CD4-positive, alpha-beta T cell (primary cell): Measurements from ENCODE around the gene ITGA4. TPM values are rescaled to one million over a fixed set of nuclear protein-coding genes. Genes with fewer than 3 reads are reported as not detected.

ENCODE experiments used
- ATAC-seq: fragments of 200-7000 bp; cut with Tn5 transposase; one replicate; pipeline ENCODE4 v1.10.0; 2022; ENCODE audit warnings: mild to moderate bottlenecking; ENCODE audit not compliant: poor library complexity
- CTCF ChIA-PET: fragments of 350-600 bp; sonication (Branson Sonifier 250); formaldehyde crosslinking; loops from one replicate; lab custom pipeline; 2021; ENCODE audit warnings: antibody characterized with exemption, inconsistent platforms; lab: Charles Lee
- POLR2A ChIA-PET: fragments of 350-600 bp; sonication (Branson Sonifier 250); formaldehyde crosslinking; loops from one replicate; lab custom pipeline; 2021; ENCODE audit warnings: antibody characterized with exemption, inconsistent platforms; lab: Charles Lee
- DNase-seq, 14 experiments: peaks; one replicate each; pipeline ENCODE4 v3.0.0-alpha.2; 2013 to 2020; ENCODE audit warnings: mixed read lengths in 2 of 14
- H3K27ac ChIP-seq, 2 donors: one replicate each; pipeline versions ENCODE4 v1.5.1 to v1.7.0; 2013; ENCODE audit warnings: low read length in 2 of 2, low read depth in 1 of 2, mild to moderate bottlenecking in 1 of 2
- H3K27me3 ChIP-seq, 2 experiments: 1 replicate in 1 of 2; 2 replicates in 1 of 2; pipeline versions ENCODE4 v1.6.1 to v1.7.0; 2013; ENCODE audit warnings: low read length in 2 of 2, control low read depth in 1 of 2, mild to moderate bottlenecking in 1 of 2, moderate library complexity in 1 of 2; ENCODE audit not compliant: insufficient read depth in 2 of 2, control insufficient read depth in 1 of 2
- H3K36me3 ChIP-seq: one replicate; pipeline ENCODE4 v1.6.1; 2013; ENCODE audit warnings: low read length, control low read depth; ENCODE audit not compliant: insufficient read depth
- H3K4me1 ChIP-seq: one replicate; pipeline ENCODE4 v1.6.1; 2013; ENCODE audit warnings: low read length, control low read depth; ENCODE audit not compliant: insufficient read depth
- H3K4me3 ChIP-seq: one replicate; pipeline ENCODE4 v1.5.1; 2013; ENCODE audit warnings: mild to moderate bottlenecking, low read length, moderate library complexity
- H3K9me3 ChIP-seq, 2 experiments: 1 replicate in 1 of 2; 2 replicates in 1 of 2; pipeline versions ENCODE4 v1.6.1 to v1.7.0; 2013; ENCODE audit warnings: low read length in 2 of 2, mild to moderate bottlenecking in 2 of 2, control low read depth in 1 of 2, moderate library complexity in 1 of 2; ENCODE audit not compliant: control insufficient read depth in 1 of 2, insufficient read depth in 1 of 2
- H3K27ac Mint-ChIP-seq: one replicate; pipeline ENCODE4 v1.8.0; 2020; ENCODE audit warnings: mixed read lengths
- H3K27me3 Mint-ChIP-seq: one replicate; pipeline ENCODE4 v1.8.0; 2021; ENCODE audit warnings: mixed read lengths
- H3K36me3 Mint-ChIP-seq: one replicate; pipeline ENCODE4 v1.8.0; 2021; ENCODE audit warnings: low read depth, mixed read lengths
- H3K4me1 Mint-ChIP-seq: one replicate; pipeline ENCODE4 v1.8.0; 2021; ENCODE audit warnings: low read depth, mixed read lengths
- H3K4me3 Mint-ChIP-seq: one replicate; pipeline ENCODE4 v1.8.0; 2020; ENCODE audit warnings: mild to moderate bottlenecking, mixed read lengths
- H3K9me3 Mint-ChIP-seq: one replicate; pipeline ENCODE4 v1.8.0; 2020; ENCODE audit warnings: mixed read lengths
- intact Hi-C, 2 experiments: fragments of 100-400 bp; cut with DNase I in 1 of 2; cut with micrococcal nuclease in 1 of 2; formaldehyde crosslinking; loops; one replicate each; pipeline versions ENCODE4 v1.15.1 to v1.9.0; 2023 to 2025; cut with DNase I, micrococcal nuclease
- total RNA-seq, 174 experiments: library from RNA in 2 of 174; stranded (reverse) in 2 of 174; gene quantifications; one replicate each; pipeline ENCODE4 v1.2.3 and lab custom pipeline; 2021 to 2026
- TF ChIP-seq, protein P1 (sequence below): fragments of 200-600 bp; IDR thresholded peaks from one replicate; pipeline ENCODE4 v1.8.0; 2022; ENCODE audit warnings: antibody characterized with exemption, mild to moderate bottlenecking

The ITGA4 gene
- total RNA-seq, 2 experiments from 2014 or later, result 79.4 to 79.5 TPM

DNA sequence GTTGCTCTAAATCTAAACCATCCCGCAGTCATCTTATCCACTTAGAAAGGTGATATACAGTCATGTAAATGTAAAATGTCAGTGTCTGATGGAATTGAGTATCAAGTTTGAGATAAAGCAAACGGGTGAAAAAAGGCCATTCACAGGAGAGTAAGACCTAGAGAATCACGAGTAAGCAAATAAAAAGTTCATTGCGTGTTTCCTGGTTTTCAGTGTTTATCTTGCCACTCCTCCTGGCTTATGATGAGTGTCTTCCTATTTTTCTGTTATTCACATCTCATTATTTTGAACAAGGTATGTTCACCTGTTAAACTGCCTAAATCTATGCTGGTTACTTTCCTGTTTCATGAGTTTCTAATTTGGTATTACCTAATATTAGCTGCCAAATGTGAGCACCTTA is 68.8 kb downstream of the ITGA4 start:
- POLR2A ChIA-PET, result no interaction called here
- no peaks in the 10 kb centered on the region for H3K27me3 Mint-ChIP-seq
- peaks cover 86% of the 10 kb centered on the region for H3K36me3 Mint-ChIP-seq

DNA sequence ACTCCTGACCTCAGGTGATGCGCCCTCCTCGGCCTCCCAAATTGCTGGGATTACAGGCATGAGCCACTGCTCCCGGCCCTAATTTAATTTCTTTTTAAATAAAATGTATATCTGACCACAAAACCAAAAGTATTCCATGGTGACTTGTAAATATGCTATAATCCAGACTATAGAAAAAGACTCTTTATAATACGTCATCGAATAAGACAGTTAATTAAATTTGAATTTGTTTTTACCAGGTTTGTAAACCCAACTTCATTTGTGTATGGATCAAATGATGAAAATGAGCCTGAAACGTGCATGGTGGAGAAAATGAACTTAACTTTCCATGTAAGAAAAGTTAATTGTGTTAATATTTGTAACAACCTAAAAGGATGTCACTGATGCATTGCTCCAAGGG is 69.9 kb downstream of the ITGA4 start:
- TF ChIP-seq, protein P1, sequence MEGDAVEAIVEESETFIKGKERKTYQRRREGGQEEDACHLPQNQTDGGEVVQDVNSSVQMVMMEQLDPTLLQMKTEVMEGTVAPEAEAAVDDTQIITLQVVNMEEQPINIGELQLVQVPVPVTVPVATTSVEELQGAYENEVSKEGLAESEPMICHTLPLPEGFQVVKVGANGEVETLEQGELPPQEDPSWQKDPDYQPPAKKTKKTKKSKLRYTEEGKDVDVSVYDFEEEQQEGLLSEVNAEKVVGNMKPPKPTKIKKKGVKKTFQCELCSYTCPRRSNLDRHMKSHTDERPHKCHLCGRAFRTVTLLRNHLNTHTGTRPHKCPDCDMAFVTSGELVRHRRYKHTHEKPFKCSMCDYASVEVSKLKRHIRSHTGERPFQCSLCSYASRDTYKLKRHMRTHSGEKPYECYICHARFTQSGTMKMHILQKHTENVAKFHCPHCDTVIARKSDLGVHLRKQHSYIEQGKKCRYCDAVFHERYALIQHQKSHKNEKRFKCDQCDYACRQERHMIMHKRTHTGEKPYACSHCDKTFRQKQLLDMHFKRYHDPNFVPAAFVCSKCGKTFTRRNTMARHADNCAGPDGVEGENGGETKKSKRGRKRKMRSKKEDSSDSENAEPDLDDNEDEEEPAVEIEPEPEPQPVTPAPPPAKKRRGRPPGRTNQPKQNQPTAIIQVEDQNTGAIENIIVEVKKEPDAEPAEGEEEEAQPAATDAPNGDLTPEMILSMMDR, result no peak
- intact Hi-C loops, result no loop called here
- ATAC-seq (no peak), DNase-seq (no peak)
- Mint-ChIP-seq H3K4me1 (no peaks in the 10 kb centered on the region), H3K27me3 (no peaks in the 10 kb centered on the region), H3K4me3 (no peak overlapping the region), H3K27ac (no peak overlapping the region), H3K36me3 (peaks cover 85% of the 10 kb centered on the region), H3K9me3 (no peaks in the 10 kb centered on the region)
- peaks cover 96% of the 10 kb centered on the region for H3K36me3 ChIP-seq
- POLR2A ChIA-PET, result interaction anchor here (0.6 kb wide), 1 partner anchor 9 kb away, joined by 4 read pairs; no protein-coding TSS in a partner anchor
- no peak overlapping the region for H3K27ac ChIP-seq
- CTCF ChIA-PET, result no interaction called here
- H3K4me1 ChIP-seq, result no peaks in the 10 kb centered on the region
- H3K27me3 ChIP-seq, result no peaks in the 10 kb centered on the region
- no peaks in the 10 kb centered on the region for H3K9me3 ChIP-seq
- no peak overlapping the region for H3K4me3 ChIP-seq

More for the DNA sequence above, 68.8 kb downstream of the ITGA4 start:
- Histone ChIP-seq H3K36me3 (peaks cover 95% of the 10 kb centered on the region), H3K4me1 (no peaks in the 10 kb centered on the region), H3K4me3 (no peak overlapping the region), H3K9me3 (no peaks in the 10 kb centered on the region), H3K27me3 (no peaks in the 10 kb centered on the region), H3K27ac (no peak overlapping the region)
- TF ChIP-seq, protein P1, result no peak
- no peak overlapping the region for H3K27ac Mint-ChIP-seq
- no peak overlapping the region for H3K4me3 Mint-ChIP-seq
- intact Hi-C loops, result no loop called here
- CTCF ChIA-PET, result no interaction called here
- no peaks in the 10 kb centered on the region for H3K9me3 Mint-ChIP-seq
- no peak for ATAC-seq
- no peaks in the 10 kb centered on the region for H3K4me1 Mint-ChIP-seq
- no peak for DNase-seq

DNA sequence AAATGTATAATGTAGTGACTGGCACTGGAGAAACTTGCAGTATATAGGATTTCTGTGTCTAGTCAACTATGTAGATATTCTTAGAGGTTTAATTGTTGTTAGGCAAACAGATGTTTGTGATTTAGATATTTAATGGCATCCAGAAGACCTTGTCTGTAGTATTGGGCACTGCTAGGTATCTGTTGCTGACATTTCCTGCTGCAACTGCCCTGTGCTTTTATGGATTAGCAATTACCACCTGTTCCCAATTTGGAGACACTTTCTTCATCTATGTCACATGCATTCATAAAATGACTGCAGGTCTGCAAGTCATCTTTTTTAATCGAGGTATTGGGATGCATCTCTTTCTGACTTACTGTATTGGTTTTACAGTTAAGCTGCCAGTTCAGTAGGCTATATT is 71.3 kb downstream of the ITGA4 start:
- Mint-ChIP-seq H3K27me3 (no peaks in the 10 kb centered on the region), H3K27ac (no peak overlapping the region), H3K9me3 (no peaks in the 10 kb centered on the region), H3K4me1 (no peaks in the 10 kb centered on the region), H3K36me3 (peaks cover 85% of the 10 kb centered on the region), H3K4me3 (no peak overlapping the region)
- Histone ChIP-seq H3K4me1 (no peaks in the 10 kb centered on the region), H3K4me3 (no peak overlapping the region), H3K9me3 (no peaks in the 10 kb centered on the region), H3K36me3 (peaks cover 96% of the 10 kb centered on the region), H3K27ac (no peak overlapping the region), H3K27me3 (no peaks in the 10 kb centered on the region)
- no peak for ATAC-seq
- no peak for DNase-seq
- intact Hi-C loops, result no loop called here
- ChIA-PET CTCF (no interaction called here), POLR2A (no interaction called here)
- TF ChIP-seq, protein P1, result no peak
